HG03095 (cell line): ENCODE results near the gene ALPG.

Experiments
- ATAC-seq: cut with Tn5 transposase; IDR thresholded peaks from one replicate; pipeline ENCODE4 v1.9.1; 2021; ENCODE audit warnings: moderate library complexity; ENCODE audit not compliant: unreplicated experiment

The ALPG gene

GRCh38 chr2:232456296-232457120 lies 49.9 kb downstream of the ALPG start:
- no peak for ATAC-seq

- ATAC-seq = no peak
Measured at GRCh38 chr2:232457121-232458011, 50.7 kb downstream of the ALPG start.

DNA sequence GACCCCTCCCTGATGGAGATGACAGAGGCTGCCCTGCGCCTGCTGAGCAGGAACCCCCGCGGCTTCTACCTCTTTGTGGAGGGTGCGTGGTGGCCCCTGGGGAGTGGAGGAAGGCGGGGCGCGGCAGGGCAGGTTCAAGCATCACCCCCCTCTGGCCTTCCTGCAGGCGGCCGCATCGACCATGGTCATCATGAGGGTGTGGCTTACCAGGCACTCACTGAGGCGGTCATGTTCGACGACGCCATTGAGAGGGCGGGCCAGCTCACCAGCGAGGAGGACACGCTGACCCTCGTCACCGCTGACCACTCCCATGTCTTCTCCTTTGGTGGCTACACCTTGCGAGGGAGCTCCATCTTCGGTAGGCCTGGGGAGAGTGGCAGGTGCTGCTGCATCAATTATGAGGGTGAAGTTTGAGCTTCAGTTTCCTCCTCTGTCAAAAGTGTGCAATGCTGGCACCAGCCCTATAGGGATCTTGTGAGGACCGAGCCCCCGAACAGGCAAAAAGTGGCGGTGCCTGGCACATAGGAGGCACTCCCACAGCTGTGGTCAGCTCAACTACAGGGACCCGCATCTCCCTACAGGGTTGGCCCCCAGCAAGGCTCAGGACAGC lies 51.5 kb downstream of the ALPG start:
- no peak for ATAC-seq

GRCh38 chr2:232458661-232459418 lies 52.2 kb downstream of the ALPG start:
- ATAC-seq = no peak

DNA sequence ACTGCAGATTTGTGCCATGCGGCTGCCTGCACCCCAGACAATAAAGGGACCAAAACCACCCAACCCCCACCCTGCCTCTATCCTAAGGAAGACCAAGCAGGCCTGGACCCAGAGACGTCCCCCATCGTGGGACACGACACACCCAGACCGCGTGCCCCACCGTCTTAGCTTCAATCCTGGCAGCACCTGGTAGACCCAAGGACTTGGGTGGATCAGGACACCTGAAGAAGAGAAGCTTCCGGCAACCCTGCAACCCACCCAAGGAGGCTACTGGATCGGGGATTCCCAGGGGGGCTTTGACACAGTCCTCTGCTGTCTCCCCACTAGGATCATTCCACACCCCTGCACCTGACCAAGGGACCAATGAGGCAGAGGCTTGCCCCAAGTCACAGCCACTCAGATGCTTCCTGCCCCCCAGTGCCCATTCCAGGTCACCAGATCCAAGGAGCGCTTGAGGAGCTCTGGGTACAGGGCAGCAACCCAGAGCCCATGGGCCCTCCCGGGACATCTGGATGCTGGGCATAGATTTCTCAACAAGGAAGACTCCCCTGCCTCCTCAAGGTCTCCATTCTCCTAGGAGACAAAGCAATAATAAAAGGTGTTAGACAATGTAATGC lies 52.9 kb downstream of the ALPG start:
- no peak for ATAC-seq

GRCh38 chr2:232460171-232460570 lies 53.5 kb downstream of the ALPG start:
- ATAC-seq = no peak
